ENCODE results near the gene USP48. TPM values are rescaled to one million over a fixed set of nuclear protein-coding genes. Genes with fewer than 3 reads are reported as not detected.

Gene USP48
- total and polyA plus RNA-seq, 2 of the 13 experiments (the other 11 are each of a cell fraction or from before 2014, with no cell fraction given), result 30.4 to 30.7 TPM

GRCh38 chr1:21663248-21663950, 119.5 kb downstream of the USP48 start (continued):
- TF ChIP-seq SP1 (IDR thresholded peaks at IDR 0.05) (no peak), SP1 (CRISPR knock-in tag; IDR thresholded peaks at IDR 0.05) (no peak), ZNF577 (CRISPR knock-in tag; IDR thresholded peaks at IDR 0.05; ENCODE audit: borderline replicate concordance, low read depth) (no peak), ZIK1 (CRISPR knock-in tag; IDR thresholded peaks at IDR 0.05; ENCODE audit: borderline replicate concordance, low read depth) (no peak), ZSCAN20 (CRISPR knock-in tag; IDR thresholded peaks at IDR 0.05; ENCODE audit: borderline replicate concordance) (no peak), SOX13 (IDR thresholded peaks at IDR 0.05) (no peak), SOX13 (CRISPR knock-in tag; conservative IDR thresholded peaks at IDR 0.05 in 1 of 2, IDR thresholded peaks at IDR 0.05 in 1 of 2) (no peak), ZNF639 (CRISPR knock-in tag; conservative IDR thresholded peaks at IDR 0.05) (no peak), ZKSCAN8 (CRISPR knock-in tag; IDR thresholded peaks at IDR 0.05; ENCODE audit: borderline replicate concordance) (no peak), PHF5A (CRISPR knock-in tag; IDR thresholded peaks at IDR 0.05; ENCODE audit: low read depth, unreplicated experiment) (no peak), KDM5B (CRISPR knock-in tag; IDR thresholded peaks at IDR 0.05; ENCODE audit: borderline replicate concordance) (peak; percentile 9; the same call in 1 of the 2 replicates), MAX (IDR thresholded peaks at IDR 0.05) (peak; percentile 28; the same call in 1 of the 2 replicates)
